Measurements from ENCODE around the gene SLC30A1.
"Not testable (repeated sequence)": the region's sequence is repeated elsewhere in the genome, so short reads cannot be mapped to it uniquely, and the experiment has no call there.

The SLC30A1 gene

DNA sequence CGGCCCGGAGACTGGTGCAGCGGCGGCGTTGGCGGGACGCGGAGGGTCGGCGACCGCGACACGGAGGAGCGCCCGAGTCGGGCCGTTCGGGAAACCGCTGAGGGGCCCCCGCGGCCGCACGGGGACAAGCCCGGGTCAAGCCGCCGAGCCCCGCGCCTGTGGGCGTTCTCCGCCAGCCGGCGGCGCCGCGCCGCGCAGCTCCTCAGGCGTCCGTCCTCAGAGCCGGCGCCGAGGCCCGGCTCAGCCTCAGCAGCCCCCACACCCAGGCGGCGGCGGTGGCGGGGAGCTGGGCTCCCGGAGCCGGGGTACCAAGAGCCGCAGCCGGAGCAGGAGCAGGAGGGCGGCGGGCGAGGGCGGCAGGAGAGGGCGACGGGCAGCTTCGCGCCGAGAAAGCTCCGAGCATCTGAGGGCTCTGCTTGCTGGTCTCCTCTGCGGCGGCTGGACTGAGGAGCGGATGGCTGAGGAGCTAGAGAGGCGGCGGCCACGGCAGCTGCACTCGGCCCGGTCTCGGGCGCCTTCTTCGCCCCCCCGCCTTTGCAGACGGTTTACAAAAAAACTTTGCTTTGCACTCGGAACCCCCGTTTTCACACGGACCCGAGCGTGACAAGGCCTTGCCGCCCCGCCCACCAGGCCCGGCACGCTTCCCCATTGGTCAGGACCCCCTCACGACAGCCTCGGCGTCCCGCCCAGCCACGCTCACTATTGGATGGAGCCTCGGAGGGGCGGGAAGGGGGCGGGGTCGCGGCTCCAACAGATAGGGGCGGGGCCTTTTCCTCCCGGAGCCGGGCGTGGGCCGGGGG lies at the start of gene SLC30A1:
Gene SLC30A1, minus strand, starts transcription at position 522 of the 800 bp plus-strand sequence. CDS start 549 bp downstream, outside the sequence.
- Mint-ChIP-seq H3K9me3 (no peaks in the 10 kb centered on the region), H3K4me3 (peak within 1 kb of the TSS; percentile 87), H3K36me3 (ENCODE audit: insufficient read depth) (peaks cover 16% of the 10 kb centered on the region), H3K4me1 (peaks cover 33% of the 10 kb centered on the region), H3K27me3 (no peaks in the 10 kb centered on the region), H3K27ac (ENCODE audit: low read depth) (peak within 1 kb of the TSS; percentile 82)
- peak; percentile 98 to 99 for DNase-seq (ENCODE audit: low spot score in 2 of 2)
- ATAC-seq (replicated peaks; ENCODE audit: extremely low read depth, poor library complexity, severe bottlenecking) = peak; percentile 94

GRCh38 chr1:211628417-211628816 lies 49.5 kb upstream of the SLC30A1 start:
- Mint-ChIP-seq H3K9me3 (no peaks in the 10 kb centered on the region), H3K4me1 (no peaks in the 10 kb centered on the region), H3K27ac (ENCODE audit: low read depth) (no peak overlapping the region), H3K27me3 (no peaks in the 10 kb centered on the region), H3K4me3 (no peak overlapping the region), H3K36me3 (ENCODE audit: insufficient read depth) (no peaks in the 10 kb centered on the region)
- ATAC-seq (replicated peaks; ENCODE audit: extremely low read depth, poor library complexity, severe bottlenecking) (no peak), DNase-seq (ENCODE audit: low spot score in 2 of 2) (no peak)

DNA sequence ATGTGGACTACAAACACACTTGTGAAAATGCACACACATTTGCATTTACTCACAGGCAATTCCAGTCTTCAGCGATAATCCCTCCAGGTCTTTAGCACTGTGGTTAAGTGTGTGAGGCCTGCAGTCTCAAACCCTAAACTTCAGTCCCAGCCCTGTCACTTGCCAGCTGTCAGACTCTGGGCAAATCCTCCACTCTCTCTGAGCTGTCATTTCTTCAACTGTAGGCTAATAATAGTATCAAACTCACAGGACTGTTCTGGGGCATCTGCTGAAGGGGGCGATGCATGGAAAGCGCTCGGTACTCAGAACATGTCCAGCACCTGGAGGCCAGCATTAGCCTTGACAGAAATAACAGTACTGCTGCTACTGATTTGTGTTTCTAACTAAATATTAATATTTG lies 48.3 kb upstream of the SLC30A1 start:
- no peaks in the 10 kb centered on the region for H3K36me3 Mint-ChIP-seq (ENCODE audit: insufficient read depth)
- H3K27ac Mint-ChIP-seq (ENCODE audit: low read depth) = no peak overlapping the region
- H3K4me1 Mint-ChIP-seq = no peaks in the 10 kb centered on the region
- no peaks in the 10 kb centered on the region for H3K9me3 Mint-ChIP-seq
- no peak overlapping the region for H3K4me3 Mint-ChIP-seq
- DNase-seq (ENCODE audit: low spot score in 2 of 2) (no peak), ATAC-seq (replicated peaks; ENCODE audit: extremely low read depth, poor library complexity, severe bottlenecking) (no peak)
- H3K27me3 Mint-ChIP-seq = no peaks in the 10 kb centered on the region

DNA sequence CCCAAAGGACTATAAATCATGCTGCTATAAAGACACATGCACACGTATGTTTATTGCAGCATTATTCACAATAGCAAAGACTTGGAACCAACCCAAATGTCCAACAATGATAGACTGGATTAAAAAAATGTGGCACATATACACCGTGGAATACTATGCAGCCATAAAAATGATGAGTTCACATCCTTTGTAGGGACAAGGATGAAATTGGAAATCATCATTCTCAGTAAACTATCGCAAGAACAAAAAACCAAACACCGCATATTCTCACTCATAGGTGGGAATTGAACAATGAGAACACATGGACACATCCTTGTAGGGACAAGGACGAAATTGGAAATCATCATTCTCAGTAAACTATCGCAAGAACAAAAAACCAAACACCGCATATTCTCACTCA lies 46.9 kb upstream of the SLC30A1 start:
- DNase-seq (ENCODE audit: low spot score in 2 of 2); H3K4me3 Mint-ChIP-seq; H3K9me3 Mint-ChIP-seq; ATAC-seq (replicated peaks; ENCODE audit: extremely low read depth, poor library complexity, severe bottlenecking); H3K36me3 Mint-ChIP-seq (ENCODE audit: insufficient read depth); H3K27ac Mint-ChIP-seq (ENCODE audit: low read depth); H3K4me1 Mint-ChIP-seq; H3K27me3 Mint-ChIP-seq: not testable (repeated sequence)

DNA sequence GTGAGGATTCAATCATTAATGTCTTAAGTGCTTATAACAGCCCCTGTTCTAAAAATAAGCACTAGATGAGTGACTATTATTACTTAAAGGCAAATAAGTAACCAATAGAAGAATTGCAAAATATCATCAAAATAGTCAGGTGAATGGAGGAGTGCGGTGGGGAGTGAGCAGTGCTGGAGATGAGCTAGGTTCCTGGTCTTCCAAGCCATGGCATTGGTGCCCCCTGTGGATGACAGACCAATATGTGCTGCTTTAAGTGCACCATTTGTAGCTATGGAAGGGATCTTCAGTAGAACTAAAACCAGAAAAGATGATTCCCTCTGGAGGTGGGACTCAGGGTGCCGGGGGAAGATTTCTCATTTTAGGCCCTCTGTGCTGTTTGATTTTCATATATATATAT lies 46.1 kb upstream of the SLC30A1 start:
- ATAC-seq (replicated peaks; ENCODE audit: extremely low read depth, poor library complexity, severe bottlenecking) (no peak), DNase-seq (ENCODE audit: low spot score in 2 of 2) (no peak)
- Mint-ChIP-seq H3K9me3 (no peaks in the 10 kb centered on the region), H3K27ac (ENCODE audit: low read depth) (no peak overlapping the region), H3K4me1 (no peaks in the 10 kb centered on the region), H3K36me3 (ENCODE audit: insufficient read depth) (no peaks in the 10 kb centered on the region), H3K4me3 (no peak overlapping the region), H3K27me3 (no peaks in the 10 kb centered on the region)

- H3K27ac Mint-ChIP-seq (ENCODE audit: low read depth) = no peak overlapping the region
- ATAC-seq (replicated peaks; ENCODE audit: extremely low read depth, poor library complexity, severe bottlenecking) = no peak
- H3K9me3 Mint-ChIP-seq = no peaks in the 10 kb centered on the region
- no peaks in the 10 kb centered on the region for H3K27me3 Mint-ChIP-seq
- no peak overlapping the region for H3K4me3 Mint-ChIP-seq
- H3K4me1 Mint-ChIP-seq = no peaks in the 10 kb centered on the region
- no peaks in the 10 kb centered on the region for H3K36me3 Mint-ChIP-seq (ENCODE audit: insufficient read depth)
- no peak for DNase-seq (ENCODE audit: low spot score in 2 of 2)
Measured at GRCh38 chr1:211623515-211623914, 44.6 kb upstream of the SLC30A1 start.

GRCh38 chr1:211621447-211622198 lies 42.7 kb upstream of the SLC30A1 start:
- H3K9me3 Mint-ChIP-seq = no peaks in the 10 kb centered on the region
- no peaks in the 10 kb centered on the region for H3K4me1 Mint-ChIP-seq
- no peaks in the 10 kb centered on the region for H3K27me3 Mint-ChIP-seq
- DNase-seq (ENCODE audit: low spot score in 2 of 2) = no peak
- no peak overlapping the region for H3K27ac Mint-ChIP-seq (ENCODE audit: low read depth)
- no peak overlapping the region for H3K4me3 Mint-ChIP-seq
- H3K36me3 Mint-ChIP-seq (ENCODE audit: insufficient read depth) = no peaks in the 10 kb centered on the region
- ATAC-seq (replicated peaks; ENCODE audit: extremely low read depth, poor library complexity, severe bottlenecking) = no peak

DNA sequence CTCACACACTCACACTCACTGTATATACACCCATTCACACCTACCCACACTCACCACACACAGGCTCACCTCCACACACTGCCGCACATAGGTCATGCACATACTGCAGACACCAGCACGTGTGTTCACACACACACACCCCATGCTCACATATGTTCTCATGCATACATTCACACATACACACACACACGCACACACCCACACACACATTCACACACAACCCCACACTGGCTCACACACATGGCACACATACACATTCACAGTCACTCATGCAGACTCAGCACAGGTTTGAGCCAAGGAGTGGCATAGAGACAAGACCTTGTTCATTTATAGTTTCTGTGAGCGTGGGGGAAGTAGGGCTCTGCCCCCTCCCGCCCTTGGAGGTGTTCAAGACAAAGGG lies 41.1 kb upstream of the SLC30A1 start:
- H3K4me3 Mint-ChIP-seq = no peak overlapping the region
- DNase-seq (ENCODE audit: low spot score in 2 of 2) = no peak
- no peak overlapping the region for H3K27ac Mint-ChIP-seq (ENCODE audit: low read depth)
- H3K9me3 Mint-ChIP-seq = no peaks in the 10 kb centered on the region
- no peak for ATAC-seq (replicated peaks; ENCODE audit: extremely low read depth, poor library complexity, severe bottlenecking)
- H3K27me3 Mint-ChIP-seq = no peaks in the 10 kb centered on the region
- no peaks in the 10 kb centered on the region for H3K4me1 Mint-ChIP-seq
- H3K36me3 Mint-ChIP-seq (ENCODE audit: insufficient read depth) = no peaks in the 10 kb centered on the region

DNA sequence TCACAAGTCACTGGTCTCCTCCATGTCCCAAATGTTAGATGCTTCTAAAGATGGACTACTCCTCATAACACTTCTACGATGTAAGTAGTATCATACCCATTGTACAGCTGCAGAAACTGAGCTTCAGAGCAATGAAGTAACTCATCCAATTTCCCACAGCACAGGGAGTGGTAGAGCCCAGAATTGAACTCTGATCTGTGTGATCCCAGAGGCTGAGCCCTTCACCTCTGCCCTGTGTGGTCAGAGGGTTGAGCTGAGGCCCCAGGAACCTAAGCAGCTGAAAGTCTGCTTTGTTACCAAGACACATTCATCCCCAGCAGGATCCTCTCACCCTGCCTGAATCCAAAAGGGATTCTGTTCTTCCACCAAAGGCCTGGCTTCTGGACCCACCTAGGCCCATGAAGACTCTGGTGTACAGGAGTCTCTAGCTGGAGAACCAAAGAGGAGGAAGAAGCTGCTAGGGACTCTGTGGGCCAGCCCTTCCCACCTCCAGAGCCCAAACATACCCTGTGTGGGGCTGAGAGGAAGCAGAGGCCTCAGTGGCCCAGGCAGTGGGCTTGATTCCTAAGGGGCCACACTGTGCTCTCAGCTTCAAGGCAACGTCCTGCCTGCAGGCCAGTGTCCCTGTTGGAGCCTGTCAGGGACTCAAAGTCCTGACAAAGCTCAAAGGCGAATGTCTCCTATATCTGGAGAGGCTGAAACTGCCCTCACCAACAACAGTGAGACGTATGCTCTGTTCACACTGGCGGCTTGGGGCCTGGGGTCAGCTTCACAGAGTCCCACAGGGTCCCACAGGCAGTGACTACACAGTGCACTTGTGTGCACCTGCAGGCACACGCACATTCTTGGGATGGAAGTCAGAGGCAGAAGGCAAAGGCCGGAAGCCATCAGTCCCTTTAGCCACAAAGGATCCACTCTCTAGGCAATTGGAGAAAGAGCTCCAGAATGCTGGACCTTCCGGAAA lies 40.4 kb upstream of the SLC30A1 start:
- Mint-ChIP-seq H3K27ac (ENCODE audit: low read depth) (no peak overlapping the region), H3K27me3 (no peaks in the 10 kb centered on the region), H3K36me3 (ENCODE audit: insufficient read depth) (no peaks in the 10 kb centered on the region), H3K4me1 (no peaks in the 10 kb centered on the region), H3K4me3 (no peak overlapping the region), H3K9me3 (no peaks in the 10 kb centered on the region)
- DNase-seq (ENCODE audit: low spot score in 2 of 2) = no peak
- no peak for ATAC-seq (replicated peaks; ENCODE audit: extremely low read depth, poor library complexity, severe bottlenecking)

- H3K27ac Mint-ChIP-seq (ENCODE audit: low read depth) = no peak overlapping the region
- H3K27me3 Mint-ChIP-seq = no peaks in the 10 kb centered on the region
- no peaks in the 10 kb centered on the region for H3K36me3 Mint-ChIP-seq (ENCODE audit: insufficient read depth)
- ATAC-seq (replicated peaks; ENCODE audit: extremely low read depth, poor library complexity, severe bottlenecking) (no peak), DNase-seq (ENCODE audit: low spot score in 2 of 2) (no peak)
- H3K4me3 Mint-ChIP-seq = no peak overlapping the region
- peaks cover 4% of the 10 kb centered on the region for H3K4me1 Mint-ChIP-seq
- H3K9me3 Mint-ChIP-seq = no peaks in the 10 kb centered on the region
Measured at GRCh38 chr1:211616965-211617297, 38.0 kb upstream of the SLC30A1 start.

DNA sequence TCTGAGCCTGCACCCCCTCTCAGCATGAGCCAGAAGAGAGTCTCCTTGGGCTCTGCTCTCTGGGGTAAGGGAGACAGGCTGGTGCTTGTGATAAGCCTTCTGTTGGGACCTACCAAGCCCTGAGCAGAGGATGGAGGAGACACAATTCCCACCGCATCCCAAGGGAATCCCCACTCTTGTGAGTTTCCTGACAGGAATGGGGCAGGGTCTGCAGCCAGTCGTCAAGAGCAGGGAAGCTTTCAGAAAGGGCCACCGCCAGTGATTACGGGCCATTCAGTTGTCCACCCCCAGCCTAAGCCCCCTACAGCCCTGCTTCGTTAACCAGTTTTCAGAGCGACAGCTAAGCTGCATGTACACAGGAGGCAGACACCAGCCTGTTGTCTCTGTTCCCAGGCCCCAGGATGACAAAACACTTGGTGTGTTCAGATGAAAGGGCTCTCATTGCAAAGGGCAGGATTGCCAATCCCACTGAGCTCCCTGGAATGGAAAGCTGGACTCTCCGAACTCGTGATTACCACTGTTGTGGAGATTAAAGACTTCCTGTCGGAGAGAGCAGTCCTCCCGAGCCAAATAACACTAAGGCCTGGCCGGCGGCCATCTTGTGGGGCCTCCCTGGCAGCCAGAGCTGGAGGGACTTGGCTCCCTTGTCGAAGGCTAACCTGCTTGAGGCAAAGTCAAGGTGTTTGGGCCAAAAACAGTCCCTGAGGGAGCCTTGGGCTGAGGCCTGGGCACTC lies 37.4 kb upstream of the SLC30A1 start:
- H3K27ac Mint-ChIP-seq (ENCODE audit: low read depth) = no peak overlapping the region
- peaks cover 4% of the 10 kb centered on the region for H3K4me1 Mint-ChIP-seq
- H3K27me3 Mint-ChIP-seq = no peaks in the 10 kb centered on the region
- no peaks in the 10 kb centered on the region for H3K9me3 Mint-ChIP-seq
- DNase-seq (ENCODE audit: low spot score in 2 of 2) (no peak), ATAC-seq (replicated peaks; ENCODE audit: extremely low read depth, poor library complexity, severe bottlenecking) (no peak)
- no peak overlapping the region for H3K4me3 Mint-ChIP-seq
- no peaks in the 10 kb centered on the region for H3K36me3 Mint-ChIP-seq (ENCODE audit: insufficient read depth)

GRCh38 chr1:211614615-211615014 lies 35.7 kb upstream of the SLC30A1 start:
- no peak overlapping the region for H3K27ac Mint-ChIP-seq (ENCODE audit: low read depth)

More at GRCh38 chr1:211614615-211615014, 35.7 kb upstream of the SLC30A1 start:
- H3K36me3 Mint-ChIP-seq (ENCODE audit: insufficient read depth) = no peaks in the 10 kb centered on the region
- no peak overlapping the region for H3K4me3 Mint-ChIP-seq
- H3K4me1 Mint-ChIP-seq = peaks cover 4% of the 10 kb centered on the region
- ATAC-seq (replicated peaks; ENCODE audit: extremely low read depth, poor library complexity, severe bottlenecking) = no peak
- no peak for DNase-seq (ENCODE audit: low spot score in 2 of 2)
- no peaks in the 10 kb centered on the region for H3K27me3 Mint-ChIP-seq
- no peaks in the 10 kb centered on the region for H3K9me3 Mint-ChIP-seq
